Measurements from ENCODE around the gene CSF3R.

DNA sequence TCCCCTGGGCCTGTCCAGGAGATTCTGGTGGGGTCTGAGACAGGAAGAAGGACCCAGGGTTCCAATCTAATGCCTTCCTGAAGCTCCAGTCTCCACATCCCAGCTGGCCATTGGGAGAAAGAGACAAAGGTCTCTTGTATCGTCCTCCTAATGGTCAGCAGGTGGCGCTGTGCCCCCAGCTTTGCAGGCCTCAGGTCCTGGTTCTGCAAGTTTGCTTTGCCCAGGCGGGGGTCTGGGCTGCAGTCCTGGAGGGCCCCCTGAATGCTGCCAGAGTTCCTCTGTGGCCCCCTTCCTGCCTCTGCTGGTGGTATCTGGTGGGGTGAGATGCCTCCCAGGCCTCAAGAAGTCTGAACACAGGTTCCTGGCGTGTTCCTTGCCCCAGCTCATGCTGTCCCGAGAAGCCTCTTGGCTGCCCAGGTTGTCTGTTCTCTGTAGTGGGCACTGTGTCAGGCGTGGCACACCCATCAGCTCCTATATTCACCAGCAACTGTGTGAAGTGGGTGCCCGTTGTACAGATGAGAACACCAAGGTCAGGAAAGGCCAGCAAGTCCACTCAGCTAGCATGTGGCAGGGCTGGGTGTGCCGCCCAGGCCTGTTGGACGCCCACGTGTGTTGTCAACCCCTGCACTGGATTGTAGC is 33.8 kb upstream of the CSF3R start:
- TF ChIP-seq, protein P1, sequence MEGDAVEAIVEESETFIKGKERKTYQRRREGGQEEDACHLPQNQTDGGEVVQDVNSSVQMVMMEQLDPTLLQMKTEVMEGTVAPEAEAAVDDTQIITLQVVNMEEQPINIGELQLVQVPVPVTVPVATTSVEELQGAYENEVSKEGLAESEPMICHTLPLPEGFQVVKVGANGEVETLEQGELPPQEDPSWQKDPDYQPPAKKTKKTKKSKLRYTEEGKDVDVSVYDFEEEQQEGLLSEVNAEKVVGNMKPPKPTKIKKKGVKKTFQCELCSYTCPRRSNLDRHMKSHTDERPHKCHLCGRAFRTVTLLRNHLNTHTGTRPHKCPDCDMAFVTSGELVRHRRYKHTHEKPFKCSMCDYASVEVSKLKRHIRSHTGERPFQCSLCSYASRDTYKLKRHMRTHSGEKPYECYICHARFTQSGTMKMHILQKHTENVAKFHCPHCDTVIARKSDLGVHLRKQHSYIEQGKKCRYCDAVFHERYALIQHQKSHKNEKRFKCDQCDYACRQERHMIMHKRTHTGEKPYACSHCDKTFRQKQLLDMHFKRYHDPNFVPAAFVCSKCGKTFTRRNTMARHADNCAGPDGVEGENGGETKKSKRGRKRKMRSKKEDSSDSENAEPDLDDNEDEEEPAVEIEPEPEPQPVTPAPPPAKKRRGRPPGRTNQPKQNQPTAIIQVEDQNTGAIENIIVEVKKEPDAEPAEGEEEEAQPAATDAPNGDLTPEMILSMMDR (IDR thresholded peaks at IDR 0.05) = peak; percentile 84
- TF ChIP-seq EZH2 (IDR thresholded peaks at IDR 0.05; ENCODE audit: borderline replicate concordance, insufficient read depth, low read depth, low read length, poor library complexity, severe bottlenecking) = no peak
